ENCODE measurements around the gene PRR5L. TPM values are rescaled to one million over a fixed set of nuclear protein-coding genes. Genes with fewer than 3 reads are reported as not detected.

The PRR5L gene
- polyA plus RNA-seq, 1 of the 3 experiments (the other 2 are of a cell fraction), result 0.46 TPM

- Histone ChIP-seq H3K9me2 (no peaks in the 10 kb centered on the region), H3K9ac (peak within 1 kb of the TSS; percentile 85), H3K9me3 (no peaks in the 10 kb centered on the region), H2AFZ (ENCODE audit: low read depth) (peak within 1 kb of the TSS; percentile 93), H3K79me2 (ENCODE audit: insufficient read depth) (peaks cover 41% of the 10 kb centered on the region), H3K27me3 (ENCODE audit: insufficient read depth) (no peaks in the 10 kb centered on the region), H3K27ac (ENCODE audit: low read depth in 2 of 2, low read length in 1 of 2) (peak within 1 kb of the TSS; percentile 86 to 94), H3K36me3 (replicated peaks in 1 of 2; ENCODE audit: control insufficient read depth in 1 of 2, insufficient read depth in 2 of 2, low read length in 1 of 2) (peaks cover 0 to 4% of the 10 kb centered on the region in 2 experiments), H3K4me1 (ENCODE audit: control insufficient read depth in 1 of 2, insufficient read depth in 2 of 2, low read depth in 1 of 2, low read length in 1 of 2) (peaks cover 3 to 11% of the 10 kb centered on the region in 2 experiments), H3K4me3 (ENCODE audit: low read depth in 2 of 2, low read length in 1 of 2) (peak within 1 kb of the TSS; percentile 95 to 97), H3F3A (replicated peaks; ENCODE audit: insufficient read depth) (peaks cover 17% of the 10 kb centered on the region), H4K20me1 (ENCODE audit: insufficient read depth) (peaks cover 24% of the 10 kb centered on the region), H3K4me2 (peak within 1 kb of the TSS; percentile 76)
- WGBS (ENCODE audit: low lambda C conversion rate), result 2% methylated on average over 22 of the region's 81 CpGs
- peak; percentile 95 for DNase-seq
- ChIA-PET POLR2A (interaction anchor here (0.6 to 1.0 kb wide), 3 partner anchors 55 to 237 kb away, joined by 3 to 5 read pairs (median 3); no protein-coding TSS in a partner anchor), CTCF (interaction anchor here (0.6 to 3.5 kb wide), 29 partner anchors 9 to 944 kb away, joined by 3 to 21 read pairs (median 4); no protein-coding TSS in a partner anchor)
- no peak for TF ChIP-seq RXRA (IDR thresholded peaks at IDR 0.05; ENCODE audit: borderline replicate concordance, low read depth)
- peak; percentile 86; the same call in 1 of the 2 replicates for TF ChIP-seq SIN3A (IDR thresholded peaks at IDR 0.05; ENCODE audit: borderline replicate concordance, low read depth, low read length)
- TF ChIP-seq MEF2A (IDR thresholded peaks at IDR 0.05; ENCODE audit: borderline replicate concordance, low read depth), result no peak
- peak; percentile 65; the same call in 1 of the 2 replicates for TF ChIP-seq MAX (IDR thresholded peaks at IDR 0.05; ENCODE audit: low read depth)
- TF ChIP-seq CHD2 (IDR thresholded peaks at IDR 0.05; ENCODE audit: low read length, partially characterized antibody), result peak; percentile 48
- TF ChIP-seq USF2 (IDR thresholded peaks at IDR 0.05; ENCODE audit: borderline replicate concordance, low read depth, low read length), result no peak
- TF ChIP-seq USF1 (IDR thresholded peaks at IDR 0.05; ENCODE audit: borderline replicate concordance, low read depth), result no peak; the same call in 1 of the 2 replicates
- TF ChIP-seq TCF12 (IDR thresholded peaks at IDR 0.05), result peak; percentile 43; the same call in 1 of the 2 replicates
- TF ChIP-seq MXI1 (IDR thresholded peaks at IDR 0.05; ENCODE audit: low read depth, low read length), result peak; percentile 47
- peak; percentile 22 for TF ChIP-seq RAD21 (IDR thresholded peaks at IDR 0.05; ENCODE audit: low read length)
- peak; percentile 88 for TF ChIP-seq CTCF (IDR thresholded peaks at IDR 0.05)
- no peak for TF ChIP-seq RFX5 (IDR thresholded peaks at IDR 0.05; ENCODE audit: low read length)
- TF ChIP-seq REST (IDR thresholded peaks at IDR 0.05; ENCODE audit: low read depth, low read length), result 0 out of 2 replicates have a peak, but pooled peaks have one; percentile 50
- TF ChIP-seq RCOR1 (IDR thresholded peaks at IDR 0.05; ENCODE audit: low read length), result no peak
- no peak for TF ChIP-seq JUND (IDR thresholded peaks at IDR 0.05)
- TF ChIP-seq TEAD4 (IDR thresholded peaks at IDR 0.05; ENCODE audit: borderline replicate concordance, insufficient read depth), result no peak
- TF ChIP-seq ZBTB33 (IDR thresholded peaks at IDR 0.05; ENCODE audit: borderline replicate concordance, low read depth), result no peak
- TF ChIP-seq PBX3 (IDR thresholded peaks at IDR 0.05), result no peak; the same call in 1 of the 2 replicates
- TF ChIP-seq NFIC (IDR thresholded peaks at IDR 0.05; ENCODE audit: borderline replicate concordance), result no peak
- TF ChIP-seq ELF1 (IDR thresholded peaks at IDR 0.05), result peak; percentile 97
- no peak for TF ChIP-seq EP300 (IDR thresholded peaks at IDR 0.05; ENCODE audit: borderline replicate concordance in 1 of 2, low read depth in 1 of 2, low read length in 1 of 2)
Measured at GRCh38 chr11:36509694-36510593, 213.9 kb downstream of the PRR5L start, which contains the start of gene TRAF6. TSS of gene TRAF6 (minus strand) at chr11:36510272. CDS start at chr11:36501515, 8,757 bp downstream.

Measured in SK-N-SH (cell line).